Suprapubic skin (tissue), 3 donors: ENCODE measurements around the gene DGKH.

Experiments used
- CTCF ChIP-seq, 2 donors: fragments of 200-600 bp in 1 of 2; fragments of 450-650 bp in 1 of 2; sonication (generic) in 1 of 2; IDR thresholded peaks; one replicate each; pipeline ENCODE4 v1.5.1; 2016 to 2019; ENCODE audit warnings: antibody characterized with exemption in 2 of 2, mild to moderate bottlenecking in 1 of 2, moderate library complexity in 1 of 2
- EP300 ChIP-seq: sonication (generic); formaldehyde crosslinking; IDR thresholded peaks from one replicate; pipeline ENCODE4 v1.6.1; 2017; ENCODE audit warnings: antibody characterized with exemption

GRCh38 chr13:42021851-42022250 is 26.6 kb upstream of the DGKH start:
- TF ChIP-seq CTCF (IDR thresholded peaks at IDR 0.05) (no peak), EP300 (no peak)
